H4 (cell line): ENCODE measurements around the gene TMA7B. TPM values are rescaled to one million over a fixed set of nuclear protein-coding genes. Genes with fewer than 3 reads are reported as not detected.

ENCODE experiments used
- DNase-seq: peaks from one replicate; pipeline ENCODE4 v3.0.0-alpha.2; 2015; ENCODE audit warnings: low spot score
- total RNA-seq: library from RNA; depleted of rRNA; stranded (reverse); fragments of >200 nt; shearing (Covaris generic); gene quantifications from 2 replicates; pipeline ENCODE4 v1.2.3, GENCODE V29; 2014; rRNA removed

TMA7B gene
- total RNA-seq, 1 experiment from 2014 or later: not detected

- no peak for DNase-seq
Measured at GRCh38 chr22:40001800-40002577, 41.8 kb downstream of the TMA7B start.

GRCh38 chr22:40002935-40003715, 42.9 kb downstream of the TMA7B start:
- DNase-seq: no peak

GRCh38 chr22:40004836-40005235, 44.6 kb downstream of the TMA7B start:
- DNase-seq: no peak

- DNase-seq: no peak
Measured at GRCh38 chr22:40006641-40007040, 46.4 kb downstream of the TMA7B start.

- no peak for DNase-seq
Measured at GRCh38 chr22:40007853-40008710, 47.9 kb downstream of the TMA7B start.

GRCh38 chr22:40008726-40009291, 48.6 kb downstream of the TMA7B start:
- no peak for DNase-seq

GRCh38 chr22:40009292-40009774, 49.1 kb downstream of the TMA7B start:
- DNase-seq: no peak

GRCh38 chr22:40009951-40010671, 49.9 kb downstream of the TMA7B start:
- no peak for DNase-seq

GRCh38 chr22:40010746-40011145, 50.5 kb downstream of the TMA7B start:
- DNase-seq: no peak

Other genes with a start within 250 kb of the TMA7B start
- not detected in 2 replicates for gene ENTHD1, start 66.6 kb upstream of the TMA7B start, total RNA-seq
- not detected in 2 replicates for gene GRAP2, start 59.3 kb upstream of the TMA7B start, total RNA-seq
- gene FAM83F, start 34.6 kb downstream of the TMA7B start, total RNA-seq: not detected in 2 replicates
- 14.8 and 26.4 TPM in 2 replicates for gene TNRC6B, start 217.5 kb downstream of the TMA7B start, total RNA-seq